Psoas muscle (tissue), 8 donors: ENCODE data around the gene SLC26A1. TPM values are rescaled to one million over a fixed set of nuclear protein-coding genes. Genes with fewer than 3 reads are reported as not detected.

Source experiments
- ATAC-seq, 4 donors: fragments of 200-7000 bp; cut with Tn5 transposase; one replicate each; pipeline ENCODE4 v1.9.1; 2020; ENCODE audit warnings: moderate library complexity in 3 of 4, mild to moderate bottlenecking in 2 of 4
- DNase-seq, 2 donors: peaks; one replicate each; pipeline ENCODE4 v3.0.0-alpha.2; 2020
- H3K27ac ChIP-seq: fragments of 200-600 bp; one replicate; pipeline ENCODE4 v1.8.0; 2022
- H3K27me3 ChIP-seq, 3 donors: fragments of 200-600 bp in 1 of 3; one replicate each; pipeline versions ENCODE4 v1.6.1 to v1.8.0; 2013 to 2022; ENCODE audit warnings: low read length in 2 of 3, mild to moderate bottlenecking in 2 of 3, moderate library complexity in 1 of 3; ENCODE audit not compliant: insufficient read depth in 3 of 3
- H3K36me3 ChIP-seq, 2 donors: fragments of 200-600 bp in 1 of 2; one replicate each; pipeline versions ENCODE4 v1.6.1 to v1.8.0; 2013 to 2022; ENCODE audit warnings: low read depth in 1 of 2, mild to moderate bottlenecking in 1 of 2, moderate library complexity in 1 of 2; ENCODE audit not compliant: insufficient read depth in 1 of 2
- H3K4me1 ChIP-seq: fragments of 200-600 bp; one replicate; pipeline ENCODE4 v1.8.0; 2022
- H3K4me3 ChIP-seq: fragments of 200-600 bp; one replicate; pipeline ENCODE4 v1.8.0; 2022; ENCODE audit warnings: mild to moderate bottlenecking
- H3K9me3 ChIP-seq: fragments of 200-600 bp; one replicate; pipeline ENCODE4 v1.8.0; 2022
- CTCF ChIP-seq: fragments of 200-600 bp; IDR thresholded peaks from one replicate; pipeline ENCODE4 v1.8.0; 2022; ENCODE audit warnings: antibody characterized with exemption
- WGBS, 3 donors: extraction: QIAGEN DNeasy Blood & Tissue Kit; methylation state at CpG; one replicate each; pipeline versions ENCODE4 v1.1.6 to v1.1.7; 2013; 5-methylcytosine and 5-hydroxymethylcytosine counted together
- intact Hi-C, 2 donors: fragments of 100-400 bp; cut with DNase I; formaldehyde crosslinking; loops; one replicate each; pipeline versions ENCODE4 v1.11.0 to v1.14.2; 2022
- polyA plus RNA-seq, 3 donors: library from polyadenylated mRNA; stranded (reverse); fragments of 200-250 nt; gene quantifications; one replicate each; pipeline ENCODE4 v1.2.3, GENCODE V29; 2013
- total RNA-seq, 4 donors: library from RNA; stranded (reverse); fragmentation: NEBNext Ultra II Directional in 2 of 4; extraction: Animal tissue kit (Norgen Biotek cat#: 25700) in 2 of 4; gene quantifications; one replicate each; pipeline versions ENCODE4 v1.2.1 to v1.2.4, GENCODE V29; 2021 to 2023
- donor health status: healthy with polysubstance abuse.
- donor health status: DM: no; HTN: no; CAD: no; lungs with moderate emphysema.
- donor health status: Bipolar disorder and iron deficiency.
- donor health status: healthy.
- donor health status: DM: yes; HTN: yes; CAD: no.
- donor health status: DM: no; HTN: no; CAD: no.
- donor health status: DM: no; HTN: no; CAD: no.
- donor health status: DM: yes; HTN: yes; CAD: no.

Gene SLC26A1
- total and polyA plus RNA-seq, 7 donors: 0.06 to 0.36 (median 0.15) TPM; not detected in 3

GRCh38 chr4:1031956-1032795 is 39.0 kb upstream of the SLC26A1 start:
- DNase-seq (no peak), ATAC-seq (no peak)
- Histone ChIP-seq H3K36me3 (no peaks in the 10 kb centered on the region), H3K4me3 (no peak overlapping the region), H3K27me3 (peaks cover 0 to 67% (median 20%) of the 10 kb centered on the region in 3 donors), H3K4me1 (no peaks in the 10 kb centered on the region), H3K27ac (no peak overlapping the region), H3K9me3 (no peaks in the 10 kb centered on the region)
- intact Hi-C loops: no loop called here
- no peak for TF ChIP-seq CTCF
- WGBS, 3 donors: 32 to 35% (median 35%) methylated on average over 31 to 37 of the region's 37 CpGs

GRCh38 chr4:1031346-1031745 is 38.1 kb upstream of the SLC26A1 start:
- Histone ChIP-seq H3K27ac (no peak overlapping the region), H3K4me3 (no peak overlapping the region), H3K27me3 (peaks cover 0 to 62% (median 19%) of the 10 kb centered on the region in 3 donors), H3K4me1 (no peaks in the 10 kb centered on the region), H3K36me3 (no peaks in the 10 kb centered on the region), H3K9me3 (no peaks in the 10 kb centered on the region)
- DNase-seq (no peak), ATAC-seq (no peak)
- TF ChIP-seq CTCF: no peak
- WGBS, 3 donors: 79 to 86% (median 83%) methylated on average over 6 to 8 of the region's 8 CpGs
- intact Hi-C loops: no loop called here

GRCh38 chr4:1030559-1030958 is 37.4 kb upstream of the SLC26A1 start:
- 76 to 82% (median 79%) methylated on average over 13 to 16 of the region's 16 CpGs for WGBS, 3 donors
- Histone ChIP-seq H3K27ac (no peak overlapping the region), H3K4me3 (no peak overlapping the region), H3K27me3 (peaks cover 0 to 57% (median 19%) of the 10 kb centered on the region in 3 donors), H3K9me3 (no peaks in the 10 kb centered on the region), H3K36me3 (no peaks in the 10 kb centered on the region), H3K4me1 (no peaks in the 10 kb centered on the region)
- no peak for DNase-seq
- no peak for TF ChIP-seq CTCF
- intact Hi-C loops: no loop called here
- ATAC-seq: no peak

GRCh38 chr4:1030031-1030430 is 36.8 kb upstream of the SLC26A1 start:
- WGBS, 3 donors: 54 to 64% (median 63%) methylated on average over 8 to 12 of the region's 12 CpGs
- no peak overlapping the region for H3K27ac ChIP-seq
- H3K36me3 ChIP-seq: no peaks in the 10 kb centered on the region
- no peaks in the 10 kb centered on the region for H3K4me1 ChIP-seq
- ATAC-seq (no peak), DNase-seq (no peak)
- no peak overlapping the region for H3K4me3 ChIP-seq
- no peaks in the 10 kb centered on the region for H3K9me3 ChIP-seq
- H3K27me3 ChIP-seq: peaks cover 0 to 52% (median 19%) of the 10 kb centered on the region in 3 donors
- TF ChIP-seq CTCF: no peak
- intact Hi-C loops: no loop called here
